ENCODE data around the gene URB1. TPM values are rescaled to one million over a fixed set of nuclear protein-coding genes. Genes with fewer than 3 reads are reported as not detected.
A peak's percentile ranks its signal among the peaks of the same experiment; 100 is the strongest.

Gene URB1
- total RNA-seq, 2 experiments from 2014 or later: 19.4 to 25.4 TPM

DNA sequence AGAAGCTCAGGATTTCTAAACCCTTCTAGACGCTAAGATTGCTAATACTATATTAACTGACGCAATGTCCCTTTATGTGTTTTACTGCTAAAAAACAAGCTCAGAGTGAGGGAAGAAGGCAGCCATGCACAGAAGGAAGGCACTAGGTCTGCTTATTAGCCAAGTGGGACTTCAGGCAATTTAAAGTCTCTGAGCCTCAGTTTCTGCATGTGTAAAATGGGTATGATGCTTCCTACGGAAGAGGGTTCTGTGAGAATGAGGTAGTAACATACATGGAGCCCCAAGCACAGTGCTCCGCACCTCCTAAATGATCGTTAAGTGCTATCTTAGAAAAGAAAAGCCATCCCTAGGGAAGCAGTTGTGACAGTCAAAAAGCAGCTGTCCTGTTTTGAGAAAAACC, 130.9 kb downstream of the URB1 start:
- Histone ChIP-seq H3K4me1 (ENCODE audit: insufficient read depth, low read length, poor library complexity, severe bottlenecking) (no peaks in the 10 kb centered on the region), H3K79me2 (ENCODE audit: insufficient read depth, low read depth, low read length) (no peaks in the 10 kb centered on the region), H3K4me2 (ENCODE audit: low read length) (no peak overlapping the region), H3K4me3 (ENCODE audit: low read depth, low read length, poor library complexity, severe bottlenecking) (no peak overlapping the region), H3K27ac (ENCODE audit: low read depth, low read length, poor library complexity, severe bottlenecking) (no peak overlapping the region), H3K9me2 (ENCODE audit: insufficient read depth, low read length) (no peaks in the 10 kb centered on the region), H4K20me1 (ENCODE audit: insufficient read depth, low read length) (no peaks in the 10 kb centered on the region), H2AFZ (ENCODE audit: low read length) (no peak overlapping the region), H3K36me3 (ENCODE audit: insufficient read depth, low read length) (peaks cover 5% of the 10 kb centered on the region), H3K9me3 (ENCODE audit: low read length) (no peaks in the 10 kb centered on the region)
- TF ChIP-seq, protein P1, sequence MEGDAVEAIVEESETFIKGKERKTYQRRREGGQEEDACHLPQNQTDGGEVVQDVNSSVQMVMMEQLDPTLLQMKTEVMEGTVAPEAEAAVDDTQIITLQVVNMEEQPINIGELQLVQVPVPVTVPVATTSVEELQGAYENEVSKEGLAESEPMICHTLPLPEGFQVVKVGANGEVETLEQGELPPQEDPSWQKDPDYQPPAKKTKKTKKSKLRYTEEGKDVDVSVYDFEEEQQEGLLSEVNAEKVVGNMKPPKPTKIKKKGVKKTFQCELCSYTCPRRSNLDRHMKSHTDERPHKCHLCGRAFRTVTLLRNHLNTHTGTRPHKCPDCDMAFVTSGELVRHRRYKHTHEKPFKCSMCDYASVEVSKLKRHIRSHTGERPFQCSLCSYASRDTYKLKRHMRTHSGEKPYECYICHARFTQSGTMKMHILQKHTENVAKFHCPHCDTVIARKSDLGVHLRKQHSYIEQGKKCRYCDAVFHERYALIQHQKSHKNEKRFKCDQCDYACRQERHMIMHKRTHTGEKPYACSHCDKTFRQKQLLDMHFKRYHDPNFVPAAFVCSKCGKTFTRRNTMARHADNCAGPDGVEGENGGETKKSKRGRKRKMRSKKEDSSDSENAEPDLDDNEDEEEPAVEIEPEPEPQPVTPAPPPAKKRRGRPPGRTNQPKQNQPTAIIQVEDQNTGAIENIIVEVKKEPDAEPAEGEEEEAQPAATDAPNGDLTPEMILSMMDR (conservative IDR thresholded peaks at IDR 0.05; ENCODE audit: low read length): no peak
- TF ChIP-seq EZH2phosphoT487 (IDR thresholded peaks at IDR 0.05; ENCODE audit: borderline replicate concordance, low read depth, low read length): no peak
- no TSS peak for BruUV-seq (replicated peaks)
- no peak for DNase-seq (ENCODE audit: low spot score)
- POLR2A ChIA-PET: interaction anchor here (0.6 kb wide), 1 partner anchor 346 kb away, joined by 3 read pairs; no protein-coding TSS in a partner anchor
- intact Hi-C loops (cut with micrococcal nuclease; ENCODE audit: unreplicated experiment): no loop called here
- CTCF ChIA-PET (ENCODE audit: unreplicated experiment): interaction anchor here (1.0 kb wide), 1 partner anchor 481 kb away, joined by 4 read pairs; no protein-coding TSS in a partner anchor

Small RNA genes within 50 kb of the gene (small RNA-seq; reads per million reads assigned to genes)
- 38.7 reads per million, percentile 98 among the genes with 10 or more reads in this experiment for gene SNORA80A

Other genes with a start within 250 kb of the URB1 start
- 25.2 and 31.7 TPM in 2 replicates for gene MIS18A, start 114.0 kb downstream of the URB1 start, total RNA-seq (2014; rRNA removed; shearing (Covaris generic))
- gene MIS18A, start 114.0 kb downstream of the URB1 start, total RNA-seq (2022): 48.5 and 53.0 TPM in 2 replicates
- gene MRAP, start 94.2 kb downstream of the URB1 start, total RNA-seq (2014; rRNA removed; shearing (Covaris generic)): not detected in 2 replicates
- gene MRAP, start 94.2 kb downstream of the URB1 start, total RNA-seq (2022): not detected in 2 replicates
- not detected in 2 replicates for gene EVA1C, start 19.7 kb upstream of the URB1 start, total RNA-seq (2014; rRNA removed; shearing (Covaris generic))
- gene EVA1C, start 19.7 kb upstream of the URB1 start, total RNA-seq (2022): not detected in 2 replicates
- 2.0 and 3.9 TPM in 2 replicates for gene TCP10L, start 192.5 kb upstream of the URB1 start, total RNA-seq (2014; rRNA removed; shearing (Covaris generic))
- gene TCP10L, start 192.5 kb upstream of the URB1 start, total RNA-seq (2022): 0.63 and 1.2 TPM in 2 replicates
- gene CFAP298, start 219.4 kb upstream of the URB1 start, total RNA-seq (2014; rRNA removed; shearing (Covaris generic)): 43.6 and 56.0 TPM in 2 replicates
- gene CFAP298, start 219.4 kb upstream of the URB1 start, total RNA-seq (2022): 49.4 and 64.2 TPM in 2 replicates